HG03378 (cell line): ENCODE measurements around the gene IL17RA.
A peak's percentile ranks its signal among the peaks of the same experiment; 100 is the strongest.

ENCODE experiments used
- ATAC-seq: cut with Tn5 transposase; IDR thresholded peaks from one replicate; pipeline ENCODE4 v1.9.1; 2021; ENCODE audit warnings: mild to moderate bottlenecking, moderate library complexity; ENCODE audit not compliant: unreplicated experiment

The IL17RA gene, protein sequence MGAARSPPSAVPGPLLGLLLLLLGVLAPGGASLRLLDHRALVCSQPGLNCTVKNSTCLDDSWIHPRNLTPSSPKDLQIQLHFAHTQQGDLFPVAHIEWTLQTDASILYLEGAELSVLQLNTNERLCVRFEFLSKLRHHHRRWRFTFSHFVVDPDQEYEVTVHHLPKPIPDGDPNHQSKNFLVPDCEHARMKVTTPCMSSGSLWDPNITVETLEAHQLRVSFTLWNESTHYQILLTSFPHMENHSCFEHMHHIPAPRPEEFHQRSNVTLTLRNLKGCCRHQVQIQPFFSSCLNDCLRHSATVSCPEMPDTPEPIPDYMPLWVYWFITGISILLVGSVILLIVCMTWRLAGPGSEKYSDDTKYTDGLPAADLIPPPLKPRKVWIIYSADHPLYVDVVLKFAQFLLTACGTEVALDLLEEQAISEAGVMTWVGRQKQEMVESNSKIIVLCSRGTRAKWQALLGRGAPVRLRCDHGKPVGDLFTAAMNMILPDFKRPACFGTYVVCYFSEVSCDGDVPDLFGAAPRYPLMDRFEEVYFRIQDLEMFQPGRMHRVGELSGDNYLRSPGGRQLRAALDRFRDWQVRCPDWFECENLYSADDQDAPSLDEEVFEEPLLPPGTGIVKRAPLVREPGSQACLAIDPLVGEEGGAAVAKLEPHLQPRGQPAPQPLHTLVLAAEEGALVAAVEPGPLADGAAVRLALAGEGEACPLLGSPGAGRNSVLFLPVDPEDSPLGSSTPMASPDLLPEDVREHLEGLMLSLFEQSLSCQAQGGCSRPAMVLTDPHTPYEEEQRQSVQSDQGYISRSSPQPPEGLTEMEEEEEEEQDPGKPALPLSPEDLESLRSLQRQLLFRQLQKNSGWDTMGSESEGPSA

DNA sequence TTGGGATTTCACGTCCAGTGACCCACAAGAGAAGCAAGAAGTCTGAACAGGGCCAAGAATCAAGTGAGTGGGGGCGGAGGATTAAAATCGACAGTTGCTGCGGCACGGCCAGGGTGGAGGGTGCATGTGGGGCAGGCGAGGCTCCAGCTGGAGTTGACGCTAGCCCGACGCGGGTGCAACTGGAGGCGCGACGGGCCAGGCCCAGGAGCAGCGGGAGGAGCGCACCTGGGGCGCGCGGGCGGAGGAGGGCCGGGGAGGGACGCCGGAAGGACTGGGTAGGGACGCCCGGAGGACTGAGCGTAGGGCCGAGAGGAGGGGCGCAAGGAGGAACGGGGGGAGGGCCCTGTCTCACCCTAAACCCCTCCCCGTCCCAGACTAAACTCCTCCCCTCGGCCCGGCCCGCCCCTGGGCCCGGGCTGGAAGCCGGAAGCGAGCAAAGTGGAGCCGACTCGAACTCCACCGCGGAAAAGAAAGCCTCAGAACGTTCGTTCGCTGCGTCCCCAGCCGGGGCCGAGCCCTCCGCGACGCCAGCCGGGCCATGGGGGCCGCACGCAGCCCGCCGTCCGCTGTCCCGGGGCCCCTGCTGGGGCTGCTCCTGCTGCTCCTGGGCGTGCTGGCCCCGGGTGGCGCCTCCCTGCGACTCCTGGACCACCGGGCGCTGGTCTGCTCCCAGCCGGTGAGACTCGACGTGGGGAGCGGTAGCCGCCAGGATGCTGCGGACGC, at the start of gene IL17RA:
TSS of gene IL17RA (plus strand) at position 447 of the 723 bp plus-strand sequence. CDS start at position 539, 92 bp downstream.
- peak; percentile 68 for ATAC-seq

DNA sequence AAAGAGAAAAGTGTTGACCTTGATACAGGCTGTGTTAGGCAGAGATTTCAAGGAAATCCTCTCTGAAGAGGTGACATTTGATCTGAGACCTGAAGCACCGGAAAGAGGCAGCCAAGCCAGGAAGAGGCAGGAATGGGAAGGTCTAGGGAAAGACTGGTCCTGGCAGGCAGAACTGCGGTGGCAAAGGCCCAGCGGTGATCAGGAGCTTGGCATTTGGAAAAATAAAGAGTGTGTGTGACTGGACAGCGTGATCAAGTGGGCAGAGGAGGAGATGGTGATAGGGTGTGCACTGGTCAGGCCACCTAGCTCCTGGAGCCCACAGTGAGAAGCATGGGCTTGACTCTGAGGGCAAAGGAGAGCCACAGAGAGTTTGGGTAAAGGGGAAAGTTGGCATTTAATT, 49.6 kb upstream of the IL17RA start:
- ATAC-seq = no peak

DNA sequence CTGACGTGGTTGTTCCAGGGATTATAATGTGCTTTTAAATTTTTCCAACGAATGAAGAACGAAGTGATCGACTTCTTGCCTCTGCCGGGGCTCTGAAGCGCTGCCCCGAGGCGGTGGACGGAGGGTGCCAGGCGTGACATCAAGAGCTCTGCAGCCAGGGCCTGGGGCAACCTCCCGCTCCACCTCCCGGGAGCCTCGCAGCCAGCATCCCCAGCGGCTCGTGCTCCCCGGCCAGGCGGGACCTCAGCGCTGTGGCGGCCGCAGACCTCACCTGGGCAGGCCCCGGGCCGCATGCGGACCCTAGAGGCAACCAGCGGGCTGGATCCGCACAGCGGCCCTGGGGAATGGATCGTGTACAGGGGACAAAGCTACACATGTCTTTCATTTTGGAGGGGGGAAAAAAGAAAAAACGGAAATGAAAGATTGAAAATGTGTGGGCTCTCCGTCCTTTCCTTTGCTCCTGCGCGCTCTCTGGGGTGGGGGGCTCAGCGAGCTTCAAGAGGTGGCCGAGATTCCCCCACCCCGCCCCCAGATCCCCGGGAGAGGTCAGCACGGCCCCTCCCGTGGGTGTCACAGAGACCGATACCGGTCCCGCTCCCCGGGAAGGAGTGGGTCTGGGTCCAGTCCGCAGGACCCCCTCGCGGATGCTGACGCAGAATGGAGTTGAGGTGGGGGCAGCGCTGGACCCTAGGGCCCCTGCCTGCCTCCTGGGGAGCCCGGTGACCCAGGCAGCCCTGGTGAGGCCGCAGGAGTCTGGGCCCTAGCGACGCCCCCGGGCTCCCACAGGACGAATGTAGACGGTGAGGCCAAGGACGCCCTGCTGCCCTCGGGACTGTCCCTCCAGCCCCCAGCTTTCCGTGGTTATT, 48.6 kb upstream of the IL17RA start:
- peak; percentile 24 for ATAC-seq

DNA sequence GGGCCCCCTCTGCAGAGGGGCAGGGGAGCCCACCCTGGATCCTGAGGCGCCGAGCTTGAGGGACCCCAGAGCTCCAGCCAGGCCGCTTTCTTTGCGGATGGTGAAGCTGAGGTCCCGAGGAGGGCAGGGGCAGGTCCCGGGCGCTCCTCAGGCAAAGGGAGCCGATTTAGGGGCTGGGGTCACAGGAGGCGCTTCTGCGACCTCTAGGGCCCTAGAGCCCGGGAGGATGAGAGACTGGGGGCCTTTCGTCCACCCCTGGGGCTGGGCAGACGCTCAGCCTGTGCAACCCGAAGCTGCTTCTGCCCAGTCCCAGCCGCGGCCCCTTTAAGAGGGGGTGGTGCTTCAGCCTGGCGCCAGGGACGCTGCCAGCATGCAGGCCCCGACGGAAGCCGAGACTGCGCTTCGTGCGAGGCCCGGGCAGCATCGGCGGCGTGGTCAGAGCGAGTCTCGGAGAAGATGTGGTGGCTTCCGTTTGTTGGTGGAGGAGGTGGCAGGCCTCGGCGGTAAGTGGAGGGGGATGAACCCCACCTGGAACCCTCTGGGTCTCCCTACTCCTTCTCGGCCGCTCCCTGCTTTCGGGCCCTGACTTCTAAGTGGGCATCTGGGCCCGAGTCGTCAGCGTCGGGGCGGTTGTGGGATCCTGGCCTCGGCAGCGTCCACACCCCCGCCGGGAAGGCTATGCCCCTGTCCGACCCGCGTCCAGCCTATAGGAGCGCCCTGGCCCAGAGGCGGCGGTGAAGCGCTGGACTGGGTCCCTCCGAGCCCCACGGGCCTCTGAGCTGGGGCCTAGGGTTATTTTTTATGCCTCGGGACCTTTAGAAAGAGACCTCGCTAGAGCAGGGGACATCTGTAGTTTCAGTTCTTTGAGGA, 47.7 kb upstream of the IL17RA start:
- ATAC-seq = peak; percentile 59

DNA sequence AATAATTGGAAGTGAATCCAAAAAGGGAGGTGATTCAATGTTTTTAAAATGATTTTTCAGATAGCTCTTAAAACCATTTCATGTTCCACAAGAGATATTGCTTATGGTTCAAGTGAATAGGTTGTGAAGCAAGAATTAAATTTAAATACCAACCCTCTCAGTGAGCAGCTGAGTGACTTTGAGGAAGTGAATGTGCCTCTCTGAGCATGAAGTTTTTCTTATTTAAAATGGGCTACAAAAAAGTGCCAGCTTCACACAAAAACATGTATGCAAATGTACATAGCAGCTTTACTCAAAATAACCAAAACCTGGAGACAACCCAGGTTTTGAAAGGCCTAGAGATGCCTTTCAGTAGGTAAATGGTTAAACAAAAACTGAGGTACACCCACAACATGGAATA, 41.3 kb upstream of the IL17RA start:
- no peak for ATAC-seq

DNA sequence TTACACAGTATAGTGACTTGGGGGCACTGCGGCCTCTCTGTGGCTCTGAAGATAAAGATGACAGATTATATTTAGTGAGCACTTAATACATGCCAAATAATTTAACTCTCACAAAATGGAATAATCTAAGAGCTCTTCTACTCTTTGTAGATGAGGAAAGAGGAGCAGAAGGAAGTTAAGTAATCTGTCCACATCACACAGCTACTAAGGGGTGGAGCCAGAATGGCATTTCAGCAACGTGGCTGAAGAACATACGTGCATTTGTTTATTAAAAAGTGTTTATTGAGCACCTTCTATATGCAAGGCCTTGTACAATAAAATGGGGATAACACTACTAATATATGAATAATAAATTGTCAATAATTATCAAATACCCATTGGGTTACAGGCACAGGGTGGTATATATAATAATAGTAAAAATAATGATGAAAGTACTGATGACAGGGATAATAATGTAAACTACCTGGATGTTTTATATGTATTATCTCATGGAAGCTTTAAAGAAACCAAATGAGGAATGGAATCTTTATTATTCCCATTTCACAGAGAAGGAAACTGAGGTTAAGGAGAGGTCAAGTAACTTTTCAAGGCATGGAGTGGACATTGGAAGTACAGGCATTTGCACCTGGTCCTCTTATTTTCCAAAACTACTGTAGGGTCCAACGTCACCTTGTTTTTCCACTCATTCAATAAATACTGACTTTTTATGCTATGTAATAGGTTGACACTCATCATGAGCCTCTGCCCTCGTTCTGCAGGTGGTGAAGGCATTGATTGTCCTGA, 38.0 kb upstream of the IL17RA start:
- ATAC-seq = no peak

DNA sequence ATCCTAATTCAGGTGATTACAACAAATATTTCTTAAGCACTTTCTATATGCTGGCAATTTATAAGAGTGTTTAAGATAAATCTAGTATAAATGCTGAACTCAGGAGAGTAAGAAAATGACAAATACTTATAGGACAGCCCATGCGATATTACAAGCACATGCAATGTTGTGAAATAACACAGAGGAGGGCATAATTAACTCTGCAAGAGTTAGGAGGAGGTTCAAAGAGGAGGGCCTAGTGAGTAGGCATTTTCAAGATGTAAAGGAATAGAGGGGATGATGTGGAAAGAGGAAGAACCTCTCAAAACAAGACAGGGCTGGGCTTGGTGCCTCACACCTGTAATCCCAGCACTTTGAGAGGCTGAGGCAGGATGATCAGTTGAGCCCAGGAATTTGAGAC, 37.1 kb upstream of the IL17RA start:
- ATAC-seq = no peak

DNA sequence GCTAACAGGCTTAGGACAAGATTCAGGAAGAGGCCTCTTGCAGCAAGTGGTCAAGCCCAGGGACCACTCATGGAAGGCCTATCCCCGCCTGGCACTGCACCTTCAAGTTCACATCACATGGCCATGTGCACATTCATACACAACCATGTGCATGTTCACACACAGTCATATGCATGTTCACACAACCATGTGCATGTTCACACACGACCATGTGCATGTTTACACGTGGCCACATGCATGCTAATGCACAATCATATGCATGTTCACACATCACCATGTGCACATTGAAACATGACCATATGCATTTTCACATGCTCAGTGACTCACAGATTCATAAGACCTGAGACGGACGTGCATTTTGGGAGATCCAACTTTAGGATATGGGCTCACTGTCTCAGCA, 28.7 kb upstream of the IL17RA start:
- ATAC-seq = no peak

DNA sequence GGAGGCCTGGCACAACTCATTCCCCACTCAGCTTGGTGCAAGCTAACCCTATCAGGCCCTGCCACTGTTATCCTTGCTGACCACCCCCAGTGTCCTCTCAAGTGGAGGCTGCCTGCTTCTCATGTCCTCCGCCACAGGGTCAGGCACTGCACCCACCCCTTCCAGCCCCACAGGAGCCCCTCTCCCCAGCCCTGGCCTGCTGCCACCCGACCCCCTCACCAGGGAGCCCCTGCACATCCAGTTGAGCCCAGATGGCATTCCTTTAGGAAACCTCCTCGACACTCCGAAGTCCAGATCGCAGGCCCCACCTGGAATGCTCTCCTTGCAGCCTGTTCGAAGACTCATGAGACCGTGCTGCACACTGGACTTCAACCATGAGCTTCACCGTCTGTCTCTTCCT, 28.0 kb upstream of the IL17RA start:
- no peak for ATAC-seq

DNA sequence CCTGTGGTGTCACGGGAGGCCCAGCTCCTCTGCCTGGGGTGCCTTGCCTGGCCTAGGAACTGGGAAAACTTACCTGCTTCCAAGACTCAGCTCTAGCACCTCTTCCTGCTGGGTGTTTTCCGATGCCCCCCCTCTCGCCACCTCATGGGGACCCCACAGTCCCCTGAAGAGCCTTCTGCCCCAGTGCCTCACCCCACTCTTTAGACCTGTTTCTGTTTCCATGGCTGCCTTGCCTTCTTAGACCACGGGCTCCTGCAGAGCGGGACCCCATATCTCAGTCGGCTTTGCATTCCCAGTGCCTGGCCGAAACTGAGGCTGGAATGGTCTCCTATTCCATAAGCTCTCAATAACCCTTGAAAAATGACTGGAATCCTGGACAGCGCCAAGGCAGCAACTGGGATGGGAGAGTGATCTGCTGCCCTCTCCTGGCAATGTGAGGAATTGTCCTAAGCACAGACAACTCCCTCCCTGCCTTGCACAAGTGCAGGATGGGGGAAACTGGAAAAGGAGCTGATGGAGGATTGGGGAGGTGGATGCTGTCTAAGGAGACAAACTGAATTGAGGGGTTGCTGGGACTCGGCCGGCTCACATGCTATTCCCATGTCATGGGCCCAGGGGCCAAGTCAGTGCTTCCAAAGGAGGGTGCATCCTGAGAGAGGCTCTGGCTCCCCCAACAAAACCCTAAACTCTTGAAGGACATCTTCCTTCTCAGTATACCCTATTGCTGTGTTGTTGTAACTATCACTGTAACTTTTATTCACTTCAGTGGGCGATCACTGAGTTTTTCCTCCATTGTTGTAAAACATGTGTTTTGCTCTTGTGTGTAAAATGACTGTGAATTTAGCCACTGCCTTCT, 26.6 kb upstream of the IL17RA start:
- no peak for ATAC-seq

DNA sequence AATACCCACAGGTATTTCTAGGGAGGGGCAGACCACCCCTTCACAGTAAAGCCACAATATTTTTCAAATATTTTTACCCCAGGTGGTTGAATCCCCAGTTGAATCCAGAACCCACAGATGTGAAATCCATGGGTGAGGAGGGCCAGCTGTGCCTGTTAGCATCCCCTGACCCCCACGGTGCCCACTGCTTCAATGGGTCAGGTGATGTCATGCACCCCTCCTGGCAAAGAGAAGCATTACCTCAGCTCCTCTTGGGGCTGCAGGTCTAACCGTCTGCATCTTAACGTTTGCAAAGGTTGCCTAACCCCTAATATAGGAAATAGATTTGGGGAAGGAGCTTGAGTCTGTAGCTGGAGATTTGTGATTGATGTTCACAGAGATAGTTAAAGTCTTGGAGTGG, 24.7 kb upstream of the IL17RA start:
- ATAC-seq = no peak

DNA sequence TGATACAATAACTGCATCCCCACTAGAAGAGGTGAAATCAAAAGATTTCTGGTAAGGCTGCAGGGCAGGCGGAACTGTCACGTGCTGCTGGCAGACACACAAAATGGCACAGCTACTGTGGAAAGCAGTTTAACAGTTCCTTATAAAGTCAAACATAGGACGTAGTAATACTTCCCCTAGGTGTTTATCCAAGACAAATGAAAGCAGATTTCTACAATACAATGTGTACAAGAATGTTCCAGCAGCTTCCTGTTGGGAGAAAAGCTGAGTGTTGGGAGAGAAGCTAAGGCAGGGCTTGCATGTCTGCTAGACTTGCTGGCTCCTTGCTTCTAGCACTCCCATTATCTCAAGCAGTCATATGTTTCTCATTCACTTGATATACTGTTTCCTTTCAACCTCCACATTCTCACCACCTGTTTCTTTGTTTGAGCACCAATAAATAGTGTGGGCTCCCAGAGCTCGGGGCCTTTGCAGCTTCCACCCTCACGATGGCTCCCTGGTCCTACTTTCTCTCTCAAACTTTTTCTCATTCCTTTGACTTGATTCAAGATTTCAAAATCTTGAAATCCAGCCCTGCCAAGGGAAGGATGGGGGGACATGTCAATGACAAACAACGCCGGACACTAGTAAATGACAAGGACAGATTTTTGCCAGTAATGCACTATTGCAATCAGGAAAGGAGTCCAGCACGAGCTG, 21.2 kb upstream of the IL17RA start:
- ATAC-seq = no peak

DNA sequence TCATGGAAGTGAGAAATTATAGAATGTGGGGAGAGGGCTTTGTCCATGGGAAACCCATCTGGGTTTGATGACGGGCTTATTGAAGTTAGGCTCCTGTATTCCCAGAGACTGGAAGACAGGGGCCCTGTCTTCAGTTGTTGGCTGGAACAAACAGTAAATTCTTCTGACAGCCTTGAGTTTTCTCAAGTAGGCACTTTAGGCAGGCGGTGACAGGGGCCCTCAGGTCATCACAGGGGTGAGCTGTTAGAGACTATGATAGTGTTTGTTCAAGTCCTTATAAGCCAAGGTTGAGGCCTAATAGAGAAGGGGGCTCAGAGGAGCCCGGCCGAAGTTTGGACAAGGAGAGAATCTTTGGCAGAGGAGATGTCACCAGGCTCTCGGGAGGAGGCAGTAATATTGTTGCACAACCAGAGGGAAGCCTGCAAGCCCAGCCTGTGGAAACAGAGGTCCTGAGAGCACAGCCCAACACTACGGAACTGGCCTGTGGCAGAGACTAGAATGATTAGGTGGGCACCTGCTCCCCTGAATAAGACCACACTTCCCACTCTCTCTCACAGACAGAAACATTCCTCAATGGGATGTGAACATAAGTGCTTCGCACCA, 20.2 kb upstream of the IL17RA start:
- no peak for ATAC-seq

DNA sequence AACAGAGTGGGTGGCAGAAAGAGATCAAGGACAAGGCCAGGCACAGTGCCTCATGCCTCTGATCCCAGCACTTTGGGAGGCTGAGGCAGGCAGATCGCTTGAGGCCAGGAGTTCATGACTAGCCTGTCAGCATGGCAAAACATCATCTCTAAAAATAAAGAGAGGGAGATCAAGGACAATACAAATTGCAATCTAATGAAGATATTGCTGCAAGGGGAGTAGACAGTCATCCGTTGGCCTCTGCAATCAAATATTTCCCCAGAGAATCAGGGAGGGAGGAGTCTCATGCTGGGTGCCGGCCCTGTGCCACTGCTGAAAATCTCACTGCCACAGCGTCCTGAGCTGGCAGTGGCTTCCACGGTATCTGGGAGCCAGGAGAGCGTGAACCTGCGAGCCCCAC, 19.4 kb upstream of the IL17RA start:
- ATAC-seq = no peak

DNA sequence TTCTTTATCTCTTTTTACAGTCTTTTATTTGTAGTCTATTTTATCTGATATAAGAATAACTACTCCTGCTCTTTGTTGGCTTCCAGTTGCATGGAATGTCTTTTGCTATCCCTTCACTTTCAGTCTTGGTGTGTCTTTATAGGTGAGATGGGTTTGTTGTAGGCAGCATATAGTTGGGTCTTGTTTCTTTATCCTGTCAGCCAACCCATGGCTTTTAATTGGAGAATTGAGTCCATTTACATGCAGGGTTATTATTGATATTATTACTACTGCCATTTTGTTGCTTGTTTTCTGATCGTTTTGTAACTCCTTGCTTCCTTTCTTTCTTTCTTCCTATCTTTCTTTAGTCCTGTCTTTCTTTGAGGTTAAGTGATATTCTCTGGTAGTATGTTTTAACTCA, 11.9 kb upstream of the IL17RA start:
- ATAC-seq = no peak

DNA sequence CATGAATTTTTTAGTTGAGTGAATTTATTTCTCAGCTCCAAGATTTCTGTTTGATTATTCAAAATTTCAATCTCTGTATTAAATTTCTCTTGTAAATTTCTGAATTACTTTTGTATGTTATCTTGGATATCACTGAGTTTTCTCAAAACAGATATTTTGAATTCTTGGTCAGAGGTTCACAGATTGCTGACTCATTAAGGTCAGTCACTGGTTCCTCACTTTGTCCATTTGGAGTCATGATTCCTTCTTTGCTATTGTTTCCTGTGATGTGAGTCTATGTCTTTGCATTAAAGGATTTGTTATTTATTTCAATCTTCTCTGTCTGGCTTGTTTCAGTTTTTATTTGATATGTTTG, 10.2 kb upstream of the IL17RA start:
- ATAC-seq = no peak

DNA sequence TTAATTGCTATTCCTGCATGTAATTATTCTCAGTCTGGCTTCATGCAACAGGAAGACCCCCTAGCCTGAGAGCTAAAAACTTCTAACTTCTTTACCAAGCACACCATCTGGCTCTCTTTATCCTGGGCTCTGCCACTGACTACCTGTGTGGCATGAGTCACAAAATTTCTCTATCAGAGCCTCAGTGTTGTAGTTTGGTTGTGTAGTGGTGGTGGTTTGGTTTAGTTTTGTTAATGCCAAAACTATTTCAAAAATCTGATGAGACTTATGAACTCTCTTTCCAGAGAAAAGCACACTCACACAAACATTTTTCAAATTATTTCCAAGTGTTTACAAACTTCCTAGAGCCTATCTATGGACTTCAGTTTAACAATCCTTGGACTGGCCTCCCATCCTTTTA, 7.5 kb upstream of the IL17RA start:
- ATAC-seq = no peak
